OCI-LY3 (cell line): Measurements from ENCODE around the gene XXYLT1.

ENCODE experiments used
- H2AFZ ChIP-seq: fragments of 200-600, 300-600 bp; shearing (Covaris generic); 2 replicates; pipeline ENCODE4 v1.6.0; 2014; ENCODE audit warnings: antibody characterized with exemption, low read depth, low read length
- H3K27ac ChIP-seq: fragments of 200-600, 300-600 bp; sonication (generic); 2 replicates; pipeline ENCODE4 v1.5.1; 2014; ENCODE audit warnings: mild to moderate bottlenecking, low read length, moderate library complexity, mixed read lengths
- H3K27me3 ChIP-seq: fragments of 200-600, 300-600 bp; sonication (generic); 2 replicates; pipeline ENCODE4 v1.6.1; 2014; ENCODE audit warnings: low read depth, low read length, mixed read lengths
- H3K36me3 ChIP-seq: fragments of 200-600, 300-600 bp; sonication (generic); replicated peaks from 2 replicates; pipeline ENCODE3; 2014; ENCODE audit warnings: low read depth, low read length, mixed read lengths
- H3K4me1 ChIP-seq: fragments of 300-600, 200-600 bp; sonication (generic); 2 replicates; pipeline ENCODE4 v1.6.1; 2014; ENCODE audit warnings: low read length, mixed read lengths
- H3K4me2 ChIP-seq: fragments of 200-600, 300-600 bp; sonication (generic); 2 replicates; pipeline ENCODE4 v1.6.1; 2014; ENCODE audit warnings: low read length, mixed read lengths
- H3K4me3 ChIP-seq: fragments of 300-600, 200-600 bp; sonication (generic); 2 replicates; pipeline ENCODE4 v1.5.1; 2014; ENCODE audit warnings: antibody characterized with exemption, mild to moderate bottlenecking, low read length, moderate library complexity
- H3K79me2 ChIP-seq: fragments of 300-600, 200-600 bp; shearing (Covaris generic); 2 replicates; pipeline ENCODE4 v1.6.1; 2014; ENCODE audit warnings: mild to moderate bottlenecking, low read length, mixed read lengths
- H3K9ac ChIP-seq: fragments of 300-600, 200-600 bp; shearing (Covaris generic); 2 replicates; pipeline ENCODE4 v1.6.0; 2014; ENCODE audit warnings: mild to moderate bottlenecking, low read length, moderate library complexity
- H3K9me3 ChIP-seq: fragments of 200-600, 300-600 bp; shearing (Covaris generic); 2 replicates; pipeline ENCODE4 v1.6.1; 2014; ENCODE audit warnings: low read length, mixed read lengths; ENCODE audit not compliant: insufficient read depth
- H4K20me1 ChIP-seq: fragments of 200-600, 300-600 bp; sonication (generic); 2 replicates; pipeline ENCODE4 v1.6.1; 2016; ENCODE audit warnings: low read length, mixed read lengths; ENCODE audit not compliant: insufficient read depth
- CTCF ChIP-seq: fragments of 200-600, 300-600 bp; sonication (generic); IDR thresholded peaks from 2 replicates; pipeline ENCODE4 v1.5.1; 2014; ENCODE audit warnings: antibody characterized with exemption, low read length, low read depth
- EZH2phosphoT487 ChIP-seq: fragments of 200-600 bp; shearing (Covaris generic); IDR thresholded peaks from 2 replicates; pipeline ENCODE4 v1.6.1; 2018; ENCODE audit warnings: antibody characterized with exemption, mixed run types, low read depth

The XXYLT1 gene

GRCh38 chr3:195081242-195081963, 189.6 kb downstream of the XXYLT1 start:
- Histone ChIP-seq H4K20me1 (no peaks in the 10 kb centered on the region), H3K9me3 (no peaks in the 10 kb centered on the region), H3K4me2 (no peak overlapping the region), H3K4me1 (peaks cover 8% of the 10 kb centered on the region), H3K27ac (no peak overlapping the region), H3K27me3 (no peaks in the 10 kb centered on the region), H3K79me2 (no peaks in the 10 kb centered on the region), H3K9ac (no peak overlapping the region), H2AFZ (no peak overlapping the region), H3K4me3 (no peak overlapping the region), H3K36me3 (no peaks in the 10 kb centered on the region)
- no peak for TF ChIP-seq CTCF
- TF ChIP-seq EZH2phosphoT487, result no peak

- Histone ChIP-seq H4K20me1 (no peaks in the 10 kb centered on the region), H3K4me3 (no peak overlapping the region), H3K79me2 (no peaks in the 10 kb centered on the region), H3K36me3 (no peaks in the 10 kb centered on the region), H3K4me1 (peaks cover 8% of the 10 kb centered on the region), H2AFZ (no peak overlapping the region), H3K9me3 (no peaks in the 10 kb centered on the region), H3K27ac (no peak overlapping the region), H3K27me3 (no peaks in the 10 kb centered on the region), H3K4me2 (no peak overlapping the region), H3K9ac (no peak overlapping the region)
- TF ChIP-seq EZH2phosphoT487, result no peak
- TF ChIP-seq CTCF, result no peak
Observed at GRCh38 chr3:195080571-195081151, 190.3 kb downstream of the XXYLT1 start.

- no peaks in the 10 kb centered on the region for H3K9me3 ChIP-seq
- H3K79me2 ChIP-seq, result no peaks in the 10 kb centered on the region
- H3K4me1 ChIP-seq, result peaks cover 8% of the 10 kb centered on the region
- no peak for TF ChIP-seq CTCF
- TF ChIP-seq EZH2phosphoT487, result no peak
- 0 out of 2 replicates have a peak overlapping the region, but pooled peaks have one; percentile 8 for H3K4me2 ChIP-seq
- no peak overlapping the region for H3K9ac ChIP-seq
- H3K27ac ChIP-seq, result no peak overlapping the region
- no peaks in the 10 kb centered on the region for H3K27me3 ChIP-seq
- H2AFZ ChIP-seq, result no peak overlapping the region
- no peak overlapping the region for H3K4me3 ChIP-seq
- no peaks in the 10 kb centered on the region for H4K20me1 ChIP-seq
- H3K36me3 ChIP-seq, result no peaks in the 10 kb centered on the region
Observed at GRCh38 chr3:195080125-195080524, 190.8 kb downstream of the XXYLT1 start.

GRCh38 chr3:195079636-195080035, 191.3 kb downstream of the XXYLT1 start:
- Histone ChIP-seq H3K79me2 (no peaks in the 10 kb centered on the region), H3K27me3 (no peaks in the 10 kb centered on the region), H3K9ac (no peak overlapping the region), H4K20me1 (no peaks in the 10 kb centered on the region), H3K4me2 (0 out of 2 replicates have a peak overlapping the region, but pooled peaks have one; percentile 8), H3K4me1 (peaks cover 8% of the 10 kb centered on the region), H3K27ac (no peak overlapping the region), H3K9me3 (no peaks in the 10 kb centered on the region), H2AFZ (no peak overlapping the region), H3K4me3 (no peak overlapping the region), H3K36me3 (no peaks in the 10 kb centered on the region)
- no peak for TF ChIP-seq EZH2phosphoT487
- no peak for TF ChIP-seq CTCF
